Measurements from ENCODE around the gene NRTN.
"Not testable (repeated sequence)": the region's sequence is repeated elsewhere in the genome, so short reads cannot be mapped to it uniquely, and the experiment has no call there.

Gene NRTN, protein sequence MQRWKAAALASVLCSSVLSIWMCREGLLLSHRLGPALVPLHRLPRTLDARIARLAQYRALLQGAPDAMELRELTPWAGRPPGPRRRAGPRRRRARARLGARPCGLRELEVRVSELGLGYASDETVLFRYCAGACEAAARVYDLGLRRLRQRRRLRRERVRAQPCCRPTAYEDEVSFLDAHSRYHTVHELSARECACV

DNA sequence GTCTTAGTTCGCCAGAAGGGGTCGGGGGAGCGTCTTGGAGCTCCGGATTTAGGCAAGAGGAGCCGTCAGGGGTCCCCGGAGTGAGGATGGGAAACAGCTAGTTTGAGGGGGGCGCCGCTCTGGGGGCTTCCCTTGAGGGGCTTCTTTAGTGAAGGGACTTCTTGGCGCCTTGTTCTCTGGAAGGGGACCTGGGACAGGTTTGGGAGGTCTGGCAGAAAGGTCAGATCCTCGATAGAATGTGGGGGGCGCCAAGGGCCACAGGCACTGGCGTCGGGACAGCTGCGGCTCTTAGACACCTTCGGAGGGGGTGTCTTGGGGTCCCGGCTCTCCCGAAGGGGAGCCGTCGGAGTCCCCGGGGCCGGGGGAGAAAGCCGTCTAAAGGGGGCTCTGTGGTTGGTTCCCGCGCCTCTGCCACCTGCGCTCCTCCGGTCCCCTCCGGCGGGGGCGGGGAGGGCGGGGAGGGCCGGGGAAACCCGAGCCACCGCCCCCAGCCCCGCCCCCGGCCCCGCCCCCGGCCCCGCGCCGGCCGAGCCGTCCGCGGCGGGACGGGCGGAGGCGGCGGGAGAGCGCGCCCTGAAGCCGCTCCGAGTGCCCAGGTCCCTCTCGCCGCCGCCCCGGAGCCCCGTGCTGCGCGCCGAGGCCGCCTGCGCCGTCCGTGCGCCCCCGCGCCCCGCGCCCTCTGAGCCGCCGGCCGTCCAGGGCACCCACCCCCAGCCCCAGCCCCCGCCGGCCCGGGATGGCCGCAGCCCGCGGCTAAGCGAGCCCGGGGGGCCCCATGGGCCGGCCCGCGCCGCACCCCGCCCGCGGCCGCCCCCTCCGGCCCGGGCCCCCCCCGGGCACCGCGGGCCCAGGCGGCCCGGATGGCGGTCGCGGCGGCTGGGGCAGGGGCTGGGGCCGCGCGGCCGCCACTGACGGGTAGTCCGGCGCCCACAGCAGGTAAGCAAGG is at the start of gene NRTN:
Gene NRTN (plus strand): TSS at position 552 of the 946 bp plus-strand sequence. CDS start 19,099 bp downstream, outside the sequence.
- DNase-seq: no peak

DNA sequence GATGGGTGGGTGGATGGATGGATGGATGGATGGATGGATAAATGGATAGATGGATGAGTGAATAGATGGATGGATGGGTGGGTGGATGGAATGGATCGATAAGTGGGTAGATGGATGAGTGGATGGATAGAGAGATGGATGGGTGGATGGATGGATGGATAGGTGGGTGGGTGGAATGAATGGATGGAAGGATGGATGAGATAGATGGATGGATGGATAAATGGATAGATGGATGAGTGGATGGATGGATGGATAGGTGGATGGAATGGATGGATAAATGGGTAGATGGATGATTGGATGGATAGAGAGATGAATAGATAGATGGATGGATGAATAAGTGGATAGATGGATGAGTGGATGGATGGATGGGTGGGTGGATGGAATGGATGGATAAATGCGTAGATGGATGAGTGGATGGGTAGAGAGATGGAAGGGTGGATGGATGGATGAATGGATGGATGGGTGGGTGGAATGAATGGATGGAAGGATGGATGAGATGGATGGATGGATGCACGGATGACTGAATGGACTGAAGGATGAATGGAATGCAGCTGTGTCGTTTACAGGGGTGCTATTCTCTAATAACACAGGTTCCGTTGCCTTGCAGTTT is 42.2 kb upstream of the NRTN start:
- DNase-seq: no peak

DNA sequence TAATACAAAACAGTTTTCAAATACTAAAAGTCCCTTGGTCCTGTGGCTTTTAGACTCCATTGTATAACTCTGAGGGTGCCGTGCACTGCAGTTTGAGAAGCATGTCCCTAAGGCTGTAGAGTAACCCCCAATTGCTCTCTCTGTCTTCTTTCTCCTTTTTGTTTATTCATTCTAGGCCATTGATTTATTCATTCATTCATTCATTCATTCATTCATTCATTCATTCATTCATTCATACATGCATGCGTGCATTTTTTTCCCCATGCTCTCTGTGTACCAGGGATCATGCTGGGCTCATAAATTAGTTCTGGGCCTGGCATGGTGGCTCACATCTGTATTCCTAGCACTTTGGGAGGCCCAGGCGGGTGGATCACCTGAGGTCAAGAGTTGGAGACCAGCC is 39.6 kb upstream of the NRTN start:
- DNase-seq: no peak

DNA sequence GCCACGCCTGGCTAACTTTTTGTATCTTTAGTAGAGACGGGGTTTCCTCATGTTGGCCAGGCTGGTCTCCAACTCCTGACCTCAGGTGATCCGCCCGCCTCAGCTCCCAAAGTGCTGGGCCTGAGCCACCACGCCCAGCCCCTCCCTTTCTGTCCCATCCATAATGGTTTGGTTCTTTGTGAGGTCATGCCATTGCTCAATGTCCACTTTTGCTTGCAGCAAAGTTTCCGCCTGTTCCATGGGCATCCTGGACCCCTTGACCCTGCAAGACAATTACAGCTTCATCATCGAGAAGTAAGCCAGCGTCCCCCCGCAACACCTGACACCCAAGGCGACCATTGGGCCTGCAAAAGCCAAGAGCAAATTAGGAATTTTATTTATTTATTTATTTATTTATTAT is 36.9 kb upstream of the NRTN start:
- DNase-seq: no peak

DNA sequence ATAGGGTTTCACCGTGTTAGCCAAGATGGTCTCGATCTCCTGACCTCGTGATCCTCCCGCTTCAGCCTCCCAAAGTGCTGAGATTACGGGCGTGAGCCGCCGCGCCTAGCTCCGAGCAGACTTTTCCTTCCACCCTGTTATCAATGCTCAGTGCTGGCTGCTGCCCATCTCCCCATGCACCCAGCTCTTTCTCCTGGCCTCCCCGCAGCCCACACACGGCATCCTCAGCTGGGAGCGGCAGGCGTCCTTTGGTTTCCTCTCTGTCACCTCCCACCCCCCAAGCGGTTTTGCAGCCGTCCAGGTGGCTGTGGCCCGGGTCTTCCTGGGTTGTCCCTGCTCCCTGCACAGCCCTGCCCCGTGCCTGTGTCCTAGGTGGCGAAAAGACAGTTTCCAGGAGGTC is 32.5 kb upstream of the NRTN start:
- no peak for DNase-seq

DNA sequence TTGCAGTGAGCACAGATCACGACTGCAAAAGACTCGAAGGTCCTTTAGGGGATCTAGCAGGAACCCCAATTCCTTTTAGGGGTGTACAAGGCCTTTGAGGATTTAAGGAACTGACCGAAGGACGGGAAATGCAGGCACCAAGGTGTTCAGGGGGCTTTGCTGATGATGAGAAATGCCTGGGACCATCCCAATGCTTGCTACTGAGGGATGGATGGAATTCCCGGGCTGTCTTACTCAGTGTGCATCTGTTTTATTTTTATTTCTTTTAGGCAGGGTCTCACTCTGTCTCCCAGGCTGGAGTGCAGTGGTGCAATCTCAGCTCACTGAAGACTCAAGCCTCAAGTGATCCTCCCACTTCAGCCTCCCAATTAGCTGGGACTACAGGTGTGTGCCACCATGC is 31.6 kb upstream of the NRTN start:
- DNase-seq: no peak

DNA sequence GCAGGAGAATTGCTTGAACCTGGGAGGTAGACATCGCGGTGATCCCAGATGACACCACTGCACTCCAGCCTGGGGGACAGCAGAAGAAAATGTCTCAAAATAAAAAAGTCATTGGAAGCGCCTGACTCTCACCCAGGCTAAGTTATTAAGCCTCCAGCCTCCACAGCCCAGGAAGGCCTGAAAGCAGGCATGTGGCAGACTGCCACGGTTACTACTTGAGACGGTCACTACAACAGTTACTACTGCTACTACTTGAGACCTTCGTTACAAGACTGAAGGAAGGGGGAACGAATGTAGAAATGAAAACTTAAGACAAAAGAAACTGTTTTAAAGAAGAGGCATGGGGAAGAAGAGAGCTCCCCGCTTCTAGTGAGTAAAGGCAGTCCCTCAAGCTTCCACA is 29.9 kb upstream of the NRTN start:
- no peak for DNase-seq

DNA sequence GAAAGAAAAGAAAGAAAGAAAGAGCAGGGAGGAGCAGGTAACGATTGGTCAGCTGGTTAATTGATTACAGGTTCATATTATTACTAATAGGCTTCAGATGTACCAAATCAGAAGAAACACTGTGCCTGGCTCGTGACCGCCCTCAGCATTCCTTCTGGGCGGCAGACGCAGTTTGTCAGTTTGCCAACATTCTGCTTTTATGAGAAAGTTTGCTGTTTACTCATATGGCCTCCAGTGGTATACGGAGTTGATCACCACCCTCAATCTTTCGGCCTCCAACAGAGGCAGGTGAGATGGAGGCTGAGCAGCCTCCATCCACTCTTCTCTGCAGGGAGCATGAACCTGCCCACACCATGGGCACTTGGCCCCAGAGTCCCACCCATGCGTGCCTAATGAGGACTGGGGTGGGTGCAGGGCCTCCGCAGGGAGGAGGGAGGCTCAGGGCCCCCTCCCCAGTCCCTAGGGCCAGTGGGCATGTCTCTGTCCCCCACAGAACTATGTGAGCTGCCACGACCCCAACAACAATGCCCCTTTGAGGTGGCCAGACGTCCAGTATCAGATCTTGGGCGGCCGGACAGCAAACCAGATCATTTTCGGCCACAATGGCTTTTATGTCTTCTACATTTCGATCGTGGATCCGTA is 29.1 kb upstream of the NRTN start:
- no peak for DNase-seq

DNA sequence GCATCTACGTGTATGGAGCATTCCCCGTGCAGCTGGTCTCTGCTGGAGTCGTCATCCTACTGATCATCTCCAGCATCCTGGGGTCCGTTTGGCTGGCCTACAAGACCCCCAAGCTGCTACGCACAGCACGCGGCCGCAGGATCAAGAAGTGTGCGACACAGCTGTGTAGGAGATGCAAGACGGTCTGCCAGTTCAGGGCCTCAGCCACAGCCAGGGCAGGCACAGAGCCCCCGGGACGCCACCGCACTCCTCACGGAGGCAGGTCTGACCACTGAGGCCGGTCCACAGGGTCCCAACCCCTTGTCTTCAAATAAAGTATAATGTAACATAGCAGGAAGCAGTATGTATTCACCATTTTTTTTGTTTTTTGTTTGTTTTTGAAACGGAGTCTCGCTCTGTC is 26.5 kb upstream of the NRTN start:
- DNase-seq: no peak

DNA sequence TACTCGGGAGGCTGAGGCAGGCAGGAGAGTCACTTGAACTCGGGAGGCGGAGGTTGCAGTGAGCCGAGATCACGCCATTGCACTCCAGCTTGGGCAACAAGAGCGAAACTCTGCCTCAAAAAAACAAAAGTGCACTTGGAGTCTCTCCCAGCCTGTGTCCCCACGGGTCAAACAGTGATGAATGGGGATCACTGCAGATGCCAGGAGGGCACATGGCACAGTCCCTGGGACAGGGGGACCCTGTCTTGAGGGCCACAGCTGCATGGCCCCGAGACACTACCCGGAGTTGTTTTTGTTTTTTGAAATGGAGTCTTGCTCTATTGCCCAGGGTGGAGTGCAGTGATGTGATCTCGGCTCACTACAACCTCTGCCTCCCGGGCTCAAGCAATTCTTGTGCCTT is 24.0 kb upstream of the NRTN start:
- DNase-seq: not testable (repeated sequence)

DNA sequence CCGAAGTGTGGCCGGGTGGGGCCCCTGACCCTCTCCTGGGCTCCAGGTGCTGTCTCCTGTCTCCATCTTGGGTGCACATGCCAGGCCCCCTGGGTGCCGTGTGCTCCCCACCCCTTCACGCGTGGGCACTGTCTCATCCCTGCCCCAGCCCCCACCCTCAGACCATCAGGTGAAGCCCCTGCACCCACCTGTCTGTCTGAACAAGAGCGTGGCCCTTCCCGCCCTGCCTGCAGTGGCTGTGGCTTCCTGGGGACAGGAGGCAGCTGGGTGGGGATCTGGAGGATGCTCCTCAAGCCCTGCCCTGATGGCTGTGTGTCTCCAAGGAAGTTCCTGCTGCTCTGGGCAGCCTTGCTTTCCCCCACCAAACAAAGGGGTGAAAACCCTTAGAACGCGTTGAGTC is 22.5 kb upstream of the NRTN start:
- DNase-seq: no peak

DNA sequence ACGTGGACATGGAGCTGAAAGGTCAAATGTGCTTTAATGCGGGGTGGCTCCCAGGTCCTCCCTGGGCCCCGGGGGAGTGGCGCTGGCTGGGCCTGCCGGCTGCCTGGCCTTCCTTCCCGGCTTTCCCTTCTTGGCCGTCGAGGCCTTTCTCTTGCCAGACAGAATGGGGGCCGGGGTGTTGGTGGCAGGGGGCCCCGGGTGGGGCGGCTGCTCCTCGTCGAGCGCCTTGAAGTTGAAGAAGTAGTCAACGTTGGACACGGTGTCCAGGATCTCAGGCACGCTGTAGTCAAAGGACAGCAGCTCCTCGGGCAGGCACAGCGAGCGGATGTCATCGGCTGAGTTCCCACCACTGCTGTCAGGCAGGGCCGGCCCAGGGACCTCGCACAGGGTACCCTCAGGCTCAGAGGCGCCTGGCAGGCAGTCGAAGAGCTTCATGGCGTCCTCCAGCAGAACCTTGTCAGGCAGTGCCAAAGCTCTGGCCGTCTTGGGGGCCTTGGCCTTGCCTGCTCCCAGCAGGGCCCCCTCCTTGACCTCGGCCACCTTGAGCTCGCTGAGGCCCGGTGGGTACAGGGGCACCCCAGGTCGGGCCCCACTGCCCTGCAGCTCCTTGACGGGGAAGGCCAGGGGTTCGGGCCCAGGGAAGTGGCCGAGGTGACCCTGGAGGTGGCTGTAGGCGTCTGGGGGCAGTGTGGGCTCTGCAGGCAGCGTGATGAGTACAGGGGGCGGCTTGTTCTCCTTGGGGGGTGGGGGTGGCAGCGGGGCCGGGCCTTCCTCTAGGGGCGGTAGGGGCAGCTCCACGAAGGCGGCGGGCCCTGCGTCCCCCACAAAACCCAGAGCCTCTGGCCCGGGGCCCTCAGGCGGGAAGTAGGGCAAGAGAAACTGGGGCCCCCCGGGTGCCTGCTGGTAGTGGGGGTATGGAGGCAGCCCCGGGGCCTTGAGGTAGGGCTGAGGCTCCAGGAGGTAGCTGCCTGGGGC is 21.6 kb upstream of the NRTN start:
- no peak for DNase-seq

DNA sequence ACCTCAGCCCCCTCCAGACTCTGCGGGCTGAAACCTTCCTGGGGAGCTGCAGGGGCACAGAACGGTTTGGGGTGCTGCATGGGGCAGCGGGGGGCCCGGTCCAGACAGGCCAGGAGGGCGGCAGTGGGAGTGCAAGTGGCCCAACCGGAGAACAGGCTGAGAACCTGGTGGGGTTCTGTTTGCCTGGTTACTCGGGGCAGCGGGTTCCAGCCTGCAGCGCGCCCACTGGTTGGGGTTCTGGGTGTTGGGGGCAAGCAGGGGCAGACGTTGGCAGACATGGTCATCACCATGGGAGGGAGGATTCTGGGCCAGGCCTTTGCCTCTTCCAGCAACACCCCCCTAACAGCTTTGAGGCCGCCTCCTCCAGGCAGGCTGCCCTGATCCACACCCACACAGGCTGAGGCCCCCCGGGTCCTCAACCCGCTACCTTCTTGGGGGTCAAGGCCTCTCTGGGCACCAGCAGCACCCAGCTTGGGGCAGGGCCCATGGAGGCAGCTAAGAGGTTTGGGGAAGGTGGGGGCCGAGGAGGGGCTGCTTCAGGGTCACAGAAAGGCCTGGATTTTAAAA is 20.2 kb upstream of the NRTN start, which contains the start of gene PRR22:
Gene PRR22 (minus strand): TSS at position 166 of the 567 bp plus-strand sequence. CDS start 86 bp downstream, at position 80.
- DNase-seq: no peak

DNA sequence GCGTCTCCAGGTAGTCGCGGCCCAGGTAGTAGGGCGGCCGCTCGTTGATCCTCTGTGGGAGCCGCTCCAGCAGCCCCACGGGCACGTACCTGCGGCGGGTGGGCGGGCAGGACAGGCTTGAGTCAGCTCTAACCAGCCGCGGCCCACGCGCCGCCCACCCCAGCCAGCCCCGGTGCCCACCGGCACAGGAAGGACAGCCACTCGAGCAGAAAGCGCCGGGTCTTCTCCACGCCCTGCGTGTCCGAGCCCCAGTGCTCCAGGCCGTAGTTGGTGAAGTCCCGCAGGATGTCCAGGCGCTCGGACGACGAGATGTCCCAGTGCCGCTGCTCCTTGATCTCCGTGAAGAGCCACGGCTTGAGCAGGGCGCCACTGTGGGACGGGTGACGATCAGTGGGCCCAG is 19.4 kb upstream of the NRTN start:
- no peak for DNase-seq

DNA sequence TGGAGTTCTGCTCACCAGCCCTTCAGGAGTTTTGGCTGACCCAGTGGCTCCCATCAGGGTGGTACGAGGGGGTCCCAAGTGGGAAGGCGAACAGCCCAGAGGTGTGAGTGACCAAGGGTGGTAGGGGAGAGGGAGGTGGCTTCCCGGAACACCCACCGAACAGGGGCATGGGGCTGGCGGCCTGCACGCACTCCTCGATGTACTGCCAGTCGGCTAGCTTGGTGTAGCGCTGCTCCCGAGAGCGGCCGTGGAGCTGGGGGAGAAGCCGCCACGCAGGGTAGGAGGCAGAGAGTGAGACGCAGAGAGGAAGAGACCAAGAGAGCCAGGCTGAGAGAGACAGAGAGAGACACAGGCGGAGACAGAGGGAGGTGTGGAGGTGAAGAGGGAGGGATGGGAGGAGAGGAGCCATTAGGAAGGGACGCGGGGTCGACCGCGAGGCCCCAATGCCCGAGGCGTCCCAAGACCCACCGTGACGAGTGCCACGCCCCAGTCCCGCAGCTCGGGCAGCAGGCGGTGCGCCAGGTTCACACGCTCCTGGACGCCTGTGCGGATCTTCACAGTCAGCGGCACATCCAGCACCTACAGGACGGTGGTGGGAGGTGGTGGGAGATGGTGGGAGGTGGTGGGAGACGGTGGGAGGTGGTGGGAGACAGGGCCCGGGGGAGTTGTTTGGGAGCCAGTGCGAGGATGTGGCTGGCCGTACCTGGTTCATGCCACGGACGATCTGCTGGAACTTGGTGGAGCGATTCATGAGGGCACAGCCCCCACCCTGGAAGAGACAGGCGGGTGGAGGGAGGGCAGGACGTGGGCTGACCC is 18.1 kb upstream of the NRTN start:
- DNase-seq: no peak

DNA sequence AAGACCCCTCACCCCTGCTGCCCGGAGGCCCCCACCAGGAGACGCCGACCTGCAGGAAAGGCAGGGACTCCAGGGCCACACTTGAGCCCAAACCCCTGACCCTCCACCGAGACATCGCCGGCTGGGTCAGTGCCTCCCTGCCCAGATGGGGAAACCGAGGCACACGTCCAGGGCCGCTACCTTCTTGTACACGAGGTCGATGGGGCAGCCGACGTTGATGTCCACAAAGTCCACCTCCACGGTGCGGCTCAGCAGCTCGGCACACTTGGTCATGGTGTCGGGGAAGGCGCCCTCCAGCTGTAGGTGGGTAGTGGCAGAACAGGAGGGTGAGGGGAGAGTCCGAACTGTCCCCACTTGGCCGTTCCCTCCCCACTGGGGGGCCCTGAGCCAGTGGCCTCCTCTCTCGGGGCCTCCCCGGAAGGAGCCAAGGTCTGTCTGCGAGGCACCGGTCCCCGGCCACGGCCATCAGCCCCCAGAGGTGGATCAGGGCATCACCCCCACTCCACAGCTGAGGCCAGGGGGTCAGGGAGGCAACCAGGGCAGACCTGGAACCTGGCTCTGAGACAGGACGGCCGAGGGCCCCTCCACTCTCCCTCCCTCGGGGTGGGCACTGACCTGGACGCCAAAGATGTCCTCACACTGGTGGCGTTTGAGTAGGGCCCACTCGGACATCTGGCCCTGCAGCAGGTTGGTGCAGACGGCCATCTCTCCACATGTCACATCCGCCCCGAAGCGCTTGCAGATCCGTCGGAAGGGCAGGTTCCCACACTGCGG is 17.3 kb upstream of the NRTN start:
- no peak for DNase-seq

DNA sequence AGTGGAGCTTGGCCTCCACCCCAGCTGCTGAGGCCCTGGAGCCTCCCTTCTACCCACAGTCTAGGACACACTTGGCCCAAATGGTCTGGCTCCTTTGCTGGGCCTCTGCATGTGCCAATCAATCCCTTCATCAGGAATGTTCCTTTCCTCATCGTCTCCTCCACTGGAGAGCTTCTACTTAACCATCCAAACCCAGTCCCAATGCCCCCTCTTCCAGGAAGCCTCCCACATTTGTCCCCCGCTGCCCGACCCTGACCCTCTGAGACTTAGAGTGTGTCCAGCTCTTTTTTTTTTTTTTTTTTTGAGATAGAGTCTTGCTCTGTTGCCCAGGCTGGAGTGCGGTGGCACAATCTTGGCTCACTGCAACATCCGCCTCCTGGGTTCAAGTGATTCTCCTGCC is 16.4 kb upstream of the NRTN start:
- no peak for DNase-seq

DNA sequence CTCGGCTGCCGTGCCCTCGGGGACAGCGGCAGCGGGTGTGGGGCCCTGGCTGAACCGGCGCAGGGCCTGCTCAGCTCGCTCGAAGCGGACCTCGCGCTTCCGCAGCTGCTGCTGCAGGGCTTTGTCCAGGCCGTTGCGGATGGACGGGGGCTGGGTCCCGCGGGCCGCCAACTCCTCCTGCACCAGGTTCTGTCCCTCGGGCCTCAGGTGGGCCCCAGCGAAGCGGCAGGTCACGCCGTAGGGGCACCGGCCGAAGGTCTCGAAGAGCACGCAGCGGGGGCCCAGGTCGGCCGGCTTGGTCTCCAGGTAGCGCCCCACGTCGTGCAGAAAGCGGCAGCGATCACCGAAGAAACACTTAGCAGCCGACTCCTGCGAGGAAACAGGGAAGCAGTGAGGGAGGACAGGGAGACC is 15.5 kb upstream of the NRTN start:
- DNase-seq: no peak

DNA sequence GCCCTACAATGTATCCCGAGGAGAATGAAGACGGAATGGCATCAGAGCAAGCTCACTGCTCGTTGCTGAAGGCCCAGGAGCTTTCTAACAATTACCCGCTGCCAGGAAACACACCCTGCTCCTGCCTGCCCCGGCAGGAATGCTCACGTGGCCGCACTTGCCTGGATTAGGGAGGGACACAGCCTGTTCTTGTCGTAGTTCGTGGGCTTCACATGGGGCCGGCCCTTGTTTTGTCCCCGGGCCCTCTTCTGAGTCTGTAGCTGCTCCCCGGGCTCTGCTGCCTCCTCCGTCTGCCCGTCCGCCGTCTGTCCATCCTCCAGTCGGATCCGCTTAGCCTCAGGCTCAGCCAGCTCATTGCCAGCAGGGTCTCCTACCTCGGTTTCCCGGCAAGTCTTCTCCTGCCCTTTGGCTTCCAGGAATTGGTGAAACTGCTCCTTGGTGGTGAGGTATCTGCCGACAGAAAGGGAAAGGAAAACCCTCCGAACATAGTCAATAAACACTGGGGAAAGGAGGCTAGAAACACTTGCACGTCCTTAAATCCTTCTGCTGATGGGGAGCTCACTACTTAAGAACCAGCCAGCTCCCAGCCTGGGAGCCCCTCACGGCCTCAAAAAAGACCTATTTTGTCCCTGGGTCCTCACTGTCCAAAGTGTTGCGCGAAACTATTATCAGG is 14.8 kb upstream of the NRTN start:
- DNase-seq: no peak

All from NCI-H2227 treated with DMSO at 0.1 percent for 48 hours (cell line).